ENCODE results near the gene PLCB2.

The PLCB2 gene

DNA sequence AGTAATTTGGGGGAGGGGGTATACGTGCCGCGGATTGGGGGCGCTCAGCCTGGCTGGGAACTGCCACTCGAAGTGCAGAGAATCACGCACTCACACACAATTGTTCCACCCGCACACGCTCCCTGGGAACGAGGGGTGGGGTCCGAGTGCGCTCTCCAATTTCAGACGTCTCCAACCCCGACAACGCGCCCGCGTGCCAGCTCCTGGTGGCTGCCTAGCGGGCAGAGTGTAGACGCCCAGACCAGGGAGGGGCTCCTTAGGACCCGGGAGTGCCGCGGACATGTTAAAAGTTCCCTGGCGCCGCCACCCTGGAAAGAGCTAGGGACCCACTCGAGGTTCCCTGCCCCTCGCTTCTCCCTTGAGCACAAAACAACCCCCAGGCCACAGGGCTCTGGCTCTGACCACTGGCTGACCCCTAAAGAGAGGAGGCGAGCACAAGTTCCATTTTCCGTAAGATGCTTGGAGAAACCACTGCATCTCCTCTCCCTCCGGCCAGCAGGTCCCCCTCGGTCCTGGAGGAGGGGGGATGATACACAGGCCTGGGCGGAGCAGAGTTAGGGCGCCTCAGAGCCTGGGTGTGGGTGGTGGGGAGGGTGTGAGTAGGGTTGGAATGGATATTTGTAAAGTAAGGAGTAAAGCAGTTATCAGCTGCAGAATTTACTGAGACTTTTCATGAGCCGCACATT is 24.0 kb downstream of the PLCB2 start:
- DNase-seq, result no peak

DNA sequence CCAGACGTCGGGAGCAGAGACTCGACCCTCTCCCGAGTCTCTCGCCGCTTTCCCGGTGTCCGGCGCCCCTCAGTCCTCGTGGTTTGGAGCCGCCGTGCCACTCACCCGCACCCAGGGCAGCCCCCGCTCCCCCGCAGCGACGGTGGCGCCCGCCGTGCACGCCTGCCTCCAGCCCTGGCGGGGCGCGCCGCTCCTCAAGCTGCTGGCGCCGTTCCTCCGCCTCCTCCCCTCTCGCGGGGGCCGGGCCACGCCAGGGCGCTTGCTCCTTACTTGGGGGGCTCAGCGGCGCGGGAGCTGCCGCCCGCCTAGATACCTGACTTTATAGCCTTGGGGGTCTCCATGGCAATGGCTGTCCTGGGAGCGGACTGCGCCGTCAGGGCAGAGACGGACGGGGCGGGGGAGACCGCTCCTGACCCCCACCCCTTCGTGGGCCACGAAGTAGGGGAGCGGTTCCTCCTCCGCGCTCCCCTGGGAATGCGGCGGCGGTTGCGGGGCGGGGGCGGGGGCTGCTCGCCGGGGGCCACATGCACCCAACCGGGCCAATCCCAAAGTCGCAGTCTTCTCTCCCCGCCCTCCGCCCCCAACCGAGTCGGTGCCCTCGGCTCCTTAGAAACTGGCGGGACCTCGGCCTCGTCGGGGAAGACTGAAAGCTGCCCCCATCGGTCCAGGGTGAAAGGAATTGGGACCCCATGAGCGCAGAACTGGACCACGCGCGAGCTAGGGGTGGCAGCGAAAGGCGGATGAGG is 24.7 kb downstream of the PLCB2 start, which contains the start of gene ANKRD63:
ANKRD63 (minus strand) TSS at position 196 of the 746 bp plus-strand sequence. CDS start 478 bp downstream, outside the sequence.
- DNase-seq, result no peak

DNA sequence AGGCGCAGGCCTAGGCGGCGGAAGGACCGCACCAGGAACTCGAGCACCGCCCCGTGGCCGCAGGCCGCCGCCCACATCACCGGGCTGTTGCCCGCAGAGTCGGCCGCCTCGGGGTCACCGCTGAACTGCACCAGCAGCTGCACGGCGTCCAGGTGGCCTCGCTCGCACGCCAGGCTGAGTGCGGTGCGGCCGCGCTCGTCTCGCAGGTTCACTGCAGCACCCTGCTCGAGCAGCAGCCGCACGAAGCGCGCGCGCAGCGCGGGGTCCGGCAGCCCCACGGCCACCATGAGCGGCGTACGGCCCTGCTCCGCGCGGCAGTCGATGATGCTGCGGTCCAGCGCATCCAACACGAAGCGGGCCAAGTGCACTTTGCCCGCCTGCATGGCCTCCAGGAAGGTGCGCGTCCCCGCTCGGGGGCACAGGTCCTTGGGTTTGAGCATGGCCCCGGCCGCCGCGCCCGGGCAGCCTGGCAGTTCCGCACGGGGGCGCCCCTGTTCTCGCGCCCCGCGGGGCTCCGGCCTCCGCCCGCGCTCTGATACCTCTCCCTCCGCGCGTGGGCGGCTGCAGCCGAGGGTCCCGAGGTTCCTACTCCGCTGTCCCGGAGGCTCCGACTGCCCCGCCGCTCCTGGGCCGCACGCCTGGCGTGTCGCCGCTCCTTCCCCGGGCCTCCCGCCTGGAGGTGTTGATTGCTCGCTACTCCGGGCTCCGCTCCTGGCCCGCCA is 25.4 kb downstream of the PLCB2 start:
- DNase-seq, result peak; percentile 56

DNA sequence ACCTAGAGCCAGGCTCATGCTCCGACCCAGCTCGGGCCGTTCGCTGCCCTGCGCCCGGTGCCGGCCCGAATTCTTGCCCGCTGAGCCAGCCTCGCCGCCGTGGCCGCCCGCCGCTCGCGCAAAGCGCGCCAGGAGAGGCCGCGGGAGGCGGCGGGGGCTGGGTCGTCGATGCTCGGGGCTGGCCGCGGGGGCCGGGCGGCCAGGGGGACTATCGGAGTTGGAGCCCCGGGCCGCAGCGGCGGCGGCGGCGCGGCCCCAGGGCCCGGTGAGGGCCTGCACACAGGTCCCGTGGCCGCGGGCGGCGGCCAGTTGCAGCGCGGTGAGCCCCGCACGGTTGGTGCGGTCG is 26.0 kb downstream of the PLCB2 start:
- no peak for DNase-seq

DNA sequence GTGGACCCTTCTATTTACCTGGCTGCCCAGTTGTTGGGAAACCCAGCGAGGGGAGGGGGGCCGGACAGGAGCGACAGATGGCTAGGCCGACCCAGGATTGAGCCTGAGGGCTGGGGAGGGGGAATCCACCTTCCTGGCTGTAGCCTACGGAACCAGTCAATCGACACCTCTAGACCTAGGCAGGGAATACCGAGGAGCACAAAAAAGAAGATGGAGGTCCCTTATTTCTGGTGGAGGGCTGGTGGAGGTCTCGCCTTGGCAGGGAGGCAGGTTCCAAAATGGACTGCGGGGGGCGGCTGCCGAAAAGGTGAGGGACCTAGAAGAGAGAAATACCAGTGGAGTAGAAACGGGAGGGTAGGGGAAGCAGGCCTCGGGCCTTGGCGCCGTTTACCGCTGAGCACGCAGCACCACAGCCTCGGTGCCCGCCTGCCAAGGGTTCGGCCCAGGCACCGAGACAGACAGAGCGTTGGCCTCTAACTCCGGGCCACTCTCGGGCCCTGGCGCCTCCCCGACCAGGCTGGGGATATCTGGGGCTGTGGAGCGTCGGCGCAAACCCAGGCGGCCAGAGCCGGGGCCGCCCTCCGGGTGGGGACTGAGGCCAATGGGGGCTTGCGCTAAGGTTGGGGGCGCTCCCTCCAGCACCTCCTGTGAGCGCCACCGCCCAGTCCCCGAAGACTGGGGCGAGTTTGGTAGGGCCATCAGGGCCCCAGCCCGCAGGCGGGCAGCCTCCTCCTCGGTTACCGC is 26.5 kb downstream of the PLCB2 start:
- no peak for DNase-seq

DNA sequence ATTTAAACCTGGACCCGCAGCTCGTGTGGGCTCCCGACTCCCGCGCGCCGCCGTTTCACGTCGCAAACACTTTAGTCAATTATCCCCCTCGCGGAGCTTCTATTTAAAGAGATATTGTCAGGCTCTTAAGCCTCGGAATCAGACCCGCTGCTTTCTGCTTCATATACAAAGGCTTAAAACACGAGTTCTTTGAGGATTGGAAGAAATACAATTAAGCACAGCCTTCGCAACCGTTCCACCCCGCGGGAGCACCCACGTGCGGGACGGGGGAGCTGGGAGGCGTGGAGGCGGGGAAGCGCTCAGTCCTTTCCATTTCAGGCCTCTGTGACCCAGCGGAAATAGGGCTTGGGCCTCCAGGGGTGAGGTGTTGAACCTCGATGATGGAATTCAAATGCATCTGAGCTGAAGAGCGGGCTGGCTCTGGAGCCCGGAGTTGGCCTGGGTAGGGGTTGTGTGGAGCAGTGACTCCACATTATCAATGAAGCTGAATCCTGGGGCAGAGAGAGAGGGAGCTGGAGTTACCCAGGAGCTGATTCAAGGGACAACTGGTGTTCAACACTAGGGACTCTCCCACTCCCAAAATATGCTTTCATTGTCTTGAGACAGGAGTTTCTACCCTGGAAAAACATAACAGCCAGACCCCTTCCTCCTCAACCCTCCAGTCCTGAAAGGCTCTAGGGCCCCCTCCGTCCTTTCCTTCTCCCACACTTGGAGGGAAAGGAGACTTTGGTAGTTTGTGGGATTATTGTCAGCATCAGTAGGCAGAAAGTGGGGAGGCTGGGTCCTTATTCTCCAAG is 27.3 kb downstream of the PLCB2 start:
- no peak for DNase-seq

DNA sequence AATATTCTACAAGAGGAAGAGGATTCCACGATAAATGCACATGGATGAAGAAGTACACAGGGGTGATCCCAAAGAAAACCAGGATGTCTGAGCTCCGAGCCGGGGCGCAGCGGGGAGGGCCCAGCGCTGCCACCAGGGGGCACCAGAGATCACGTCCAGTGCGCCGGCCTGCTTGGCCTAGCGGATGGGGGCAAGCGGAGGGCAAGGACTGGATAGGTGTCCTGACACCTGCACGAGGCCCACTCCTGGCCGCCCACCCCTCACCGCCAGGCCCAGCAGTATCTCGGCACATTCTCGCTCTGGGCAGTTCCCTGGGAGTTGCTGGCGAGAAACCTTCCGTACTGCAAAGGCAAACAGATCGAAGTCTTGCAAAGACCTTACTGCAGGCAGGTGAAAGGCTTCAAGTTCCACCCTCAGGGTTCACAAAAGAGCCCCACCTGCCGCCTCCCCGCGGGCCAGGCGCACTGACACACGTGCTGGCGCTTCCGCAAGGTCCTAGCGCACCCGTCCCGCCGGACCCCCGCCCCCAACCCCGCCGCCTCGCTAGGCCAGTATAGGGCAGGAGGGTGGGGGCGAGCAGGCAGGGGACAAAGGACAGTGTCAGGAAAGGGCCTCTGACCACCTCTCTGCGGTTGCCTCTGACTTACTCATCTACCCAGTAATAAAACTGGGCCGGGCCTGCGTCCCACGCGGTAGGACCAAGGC is 28.1 kb downstream of the PLCB2 start:
- DNase-seq, result peak; percentile 85

DNA sequence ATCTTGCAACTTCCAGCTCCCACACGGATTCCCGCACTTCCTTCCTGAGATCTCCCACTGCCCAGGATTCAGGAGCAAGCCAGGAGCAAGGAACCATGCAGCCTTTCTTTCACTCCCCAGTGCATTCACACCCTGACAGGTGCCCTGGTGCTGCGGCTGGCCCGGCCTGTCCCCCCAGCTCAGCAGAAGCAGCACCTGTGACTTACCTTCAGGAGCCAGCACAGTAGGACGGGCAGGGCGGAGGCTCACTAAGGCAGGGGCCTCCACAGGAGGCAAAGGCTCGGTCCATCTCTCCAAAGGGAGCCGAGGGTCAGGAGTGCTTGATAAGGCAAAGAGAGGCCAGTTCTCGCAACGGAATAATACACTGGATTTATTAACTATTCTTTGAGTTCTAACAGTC is 29.7 kb downstream of the PLCB2 start:
- DNase-seq, result no peak

DNA sequence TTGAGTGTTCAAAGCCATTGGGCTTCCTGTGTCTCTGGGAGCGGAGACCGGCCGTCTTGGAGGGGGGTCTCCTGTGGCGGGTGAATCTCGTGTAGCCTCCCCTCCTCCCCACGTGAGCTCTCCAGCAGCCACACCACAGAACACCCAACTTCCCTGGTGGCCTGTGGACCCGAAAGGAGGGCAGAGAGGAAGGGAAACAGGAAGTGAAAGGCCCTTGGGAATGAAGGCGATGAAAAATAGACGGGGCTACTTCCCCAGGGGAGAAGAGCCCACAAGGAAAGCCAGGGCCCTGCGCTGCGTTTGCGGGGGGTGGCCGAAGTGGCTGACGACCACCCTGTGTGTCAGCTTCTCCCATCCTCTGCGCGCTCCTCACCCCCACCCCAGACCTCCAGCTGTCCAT is 30.3 kb downstream of the PLCB2 start:
- DNase-seq, result no peak

DNA sequence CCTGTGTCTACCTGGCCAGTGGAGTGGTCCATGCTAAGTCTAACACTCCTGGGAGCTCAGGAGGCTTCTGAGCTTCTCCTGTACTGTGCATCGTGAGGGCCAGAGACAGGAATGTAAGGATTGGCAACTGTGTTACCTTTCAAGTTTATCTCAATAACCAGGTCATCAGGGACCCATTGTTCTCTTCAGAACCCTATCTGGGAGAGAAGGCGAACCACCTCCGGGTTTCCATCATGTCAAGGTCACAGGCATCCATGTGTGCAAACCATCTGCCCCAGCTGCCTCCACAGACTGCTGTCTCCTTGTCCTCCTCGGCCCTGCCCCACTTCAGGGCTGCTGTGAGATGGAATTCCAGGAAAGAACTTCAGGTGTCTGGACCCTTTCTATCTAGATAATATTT is 30.8 kb downstream of the PLCB2 start:
- DNase-seq, result no peak

DNA sequence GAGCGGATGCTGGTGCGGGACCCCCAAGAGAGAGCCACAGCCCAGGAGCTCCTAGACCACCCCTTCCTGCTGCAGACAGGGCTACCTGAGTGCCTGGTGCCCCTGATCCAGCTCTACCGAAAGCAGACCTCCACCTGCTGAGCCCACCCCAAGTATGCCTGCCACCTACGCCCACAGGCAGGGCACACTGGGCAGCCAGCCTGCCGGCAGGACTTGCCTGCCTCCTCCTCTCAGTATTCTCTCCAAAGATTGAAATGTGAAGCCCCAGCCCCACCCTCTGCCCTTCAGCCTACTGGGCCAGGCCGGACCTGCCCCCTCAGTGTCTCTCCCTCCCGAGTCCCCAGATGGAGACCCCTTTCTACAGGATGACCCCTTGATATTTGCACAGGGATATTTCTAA is 31.8 kb downstream of the PLCB2 start:
- no peak for DNase-seq

DNA sequence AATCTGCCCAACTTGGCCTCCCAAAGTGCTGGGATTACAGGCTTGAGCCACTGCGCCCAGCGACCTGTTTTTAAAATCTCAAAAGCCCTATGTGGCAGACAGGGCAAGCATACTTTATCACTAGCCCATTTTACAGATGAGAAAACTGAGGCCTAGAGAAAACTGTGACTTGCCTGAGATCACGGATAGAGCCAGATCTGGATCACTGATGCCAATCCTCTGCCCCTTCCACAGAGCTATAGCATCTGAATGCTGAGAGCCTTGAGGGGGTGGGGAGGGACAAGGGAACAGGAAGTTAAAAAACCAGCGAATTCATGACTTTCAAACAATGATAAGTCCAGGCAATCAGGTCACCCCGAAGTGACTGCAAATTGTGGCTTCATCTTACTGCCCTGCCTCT is 32.2 kb downstream of the PLCB2 start:
- no peak for DNase-seq

DNA sequence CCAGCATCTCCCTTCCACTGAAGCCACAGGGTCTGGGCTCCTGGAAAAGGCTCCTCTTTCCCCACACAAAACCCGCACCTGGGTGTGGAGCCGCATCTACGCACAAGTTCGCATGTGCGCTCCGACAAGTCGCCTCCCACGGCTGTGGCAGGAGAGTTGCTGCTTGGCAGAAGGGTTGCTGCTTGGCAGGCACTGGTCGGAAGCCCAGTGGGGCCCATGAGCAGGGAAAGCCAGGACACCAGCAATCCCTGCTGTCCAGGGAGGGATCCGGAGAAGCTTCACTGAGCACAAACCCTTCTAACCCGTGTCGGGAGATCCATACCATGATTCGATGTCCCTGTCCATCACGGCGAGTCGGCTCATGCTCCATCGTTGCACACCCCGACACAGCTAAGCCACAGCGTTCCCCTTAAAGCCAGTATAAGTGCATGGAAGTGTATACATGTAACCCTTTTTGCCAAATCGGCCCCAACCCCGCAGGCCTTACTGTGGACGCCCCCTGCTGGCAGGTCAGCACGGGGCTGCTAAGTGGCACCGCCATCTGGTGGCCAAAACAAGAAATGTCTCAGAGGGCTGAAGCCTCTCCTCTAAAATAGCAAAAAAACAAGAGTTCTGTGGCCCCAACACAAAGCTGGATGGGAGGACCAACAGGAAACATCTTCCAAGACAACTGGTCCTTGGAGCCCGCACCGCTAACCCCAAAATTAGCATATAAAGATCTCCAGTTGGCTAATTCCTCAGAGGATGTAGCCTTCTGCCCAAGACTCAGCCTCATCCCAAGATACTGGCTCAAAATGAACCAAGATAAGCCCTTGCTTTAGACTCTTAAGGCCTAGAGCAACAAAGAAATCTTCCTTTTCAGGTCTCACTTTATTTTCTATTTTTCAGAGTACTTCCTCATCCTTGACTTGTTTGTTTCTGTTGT is 33.1 kb downstream of the PLCB2 start:
- DNase-seq, result peak; percentile 92

DNA sequence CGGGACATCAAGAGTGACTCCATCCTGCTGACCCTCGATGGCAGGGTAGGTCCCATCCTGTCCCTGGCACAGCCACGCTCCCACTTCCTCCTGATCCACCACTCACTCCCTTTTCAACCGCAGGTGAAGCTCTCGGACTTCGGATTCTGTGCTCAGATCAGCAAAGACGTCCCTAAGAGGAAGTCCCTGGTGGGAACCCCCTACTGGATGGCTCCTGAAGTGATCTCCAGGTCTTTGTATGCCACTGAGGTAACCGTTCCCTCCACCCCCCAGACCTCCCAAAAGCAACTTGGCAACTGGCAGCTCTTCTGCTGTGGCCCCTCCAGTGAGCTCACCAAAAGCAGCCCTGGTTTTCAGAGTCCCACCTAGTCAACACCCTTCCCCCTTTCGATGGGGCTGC is 34.3 kb downstream of the PLCB2 start:
- DNase-seq, result no peak

DNA sequence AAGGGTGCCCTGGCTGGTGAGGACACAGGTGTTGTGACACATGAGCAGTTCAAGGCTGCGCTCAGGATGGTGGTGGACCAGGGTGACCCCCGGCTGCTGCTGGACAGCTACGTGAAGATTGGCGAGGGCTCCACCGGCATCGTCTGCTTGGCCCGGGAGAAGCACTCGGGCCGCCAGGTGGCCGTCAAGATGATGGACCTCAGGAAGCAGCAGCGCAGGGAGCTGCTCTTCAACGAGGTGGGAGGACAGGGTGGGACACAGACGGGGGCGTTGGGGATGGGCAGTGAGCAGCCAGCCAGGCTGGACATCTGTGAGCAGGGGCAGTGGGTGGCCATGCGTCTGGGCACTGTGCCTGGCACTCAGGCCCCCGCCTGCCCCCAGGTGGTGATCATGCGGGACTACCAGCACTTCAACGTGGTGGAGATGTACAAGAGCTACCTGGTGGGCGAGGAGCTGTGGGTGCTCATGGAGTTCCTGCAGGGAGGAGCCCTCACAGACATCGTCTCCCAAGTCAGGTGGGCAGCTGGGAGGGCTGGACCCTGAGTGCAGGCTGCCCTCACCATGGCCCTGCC is 35.2 kb downstream of the PLCB2 start:
- DNase-seq, result no peak

DNA sequence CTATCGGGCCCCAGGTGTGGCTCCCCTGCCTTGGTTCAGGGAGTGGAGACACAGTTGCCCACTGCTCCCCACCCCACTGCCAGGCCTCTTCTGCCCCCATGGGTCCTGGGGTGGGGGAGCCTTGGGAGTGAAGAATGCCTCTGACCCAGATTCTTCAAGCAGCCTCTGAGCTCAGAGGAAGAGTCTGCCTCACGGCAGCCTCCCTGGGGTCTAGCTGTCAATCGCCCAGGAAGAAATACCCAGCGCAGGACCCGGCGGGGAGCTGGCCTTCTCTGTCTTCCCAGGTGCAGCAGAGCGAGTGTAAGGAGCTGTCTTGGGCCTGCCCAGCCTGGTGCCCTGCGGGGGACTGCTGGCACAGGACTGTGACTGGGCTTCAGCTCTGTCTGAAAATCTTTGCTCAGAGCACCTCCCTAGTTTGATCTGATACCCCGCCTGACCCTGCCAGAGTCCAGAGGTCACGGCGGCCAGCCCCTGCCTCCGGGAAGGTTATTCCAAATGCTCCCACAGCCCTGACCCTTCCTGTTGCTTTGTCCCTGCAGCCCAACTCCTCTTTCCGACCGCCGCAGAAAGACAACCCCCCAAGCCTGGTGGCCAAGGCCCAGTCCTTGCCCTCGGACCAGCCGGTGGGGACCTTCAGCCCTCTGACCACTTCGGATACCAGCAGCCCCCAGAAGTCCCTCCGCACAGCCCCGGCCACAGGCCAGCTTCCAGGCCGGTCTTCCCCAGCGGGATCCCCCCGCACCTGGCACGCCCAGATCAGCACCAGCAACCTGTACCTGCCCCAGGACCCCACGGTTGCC is 35.9 kb downstream of the PLCB2 start:
- no peak for DNase-seq

DNA sequence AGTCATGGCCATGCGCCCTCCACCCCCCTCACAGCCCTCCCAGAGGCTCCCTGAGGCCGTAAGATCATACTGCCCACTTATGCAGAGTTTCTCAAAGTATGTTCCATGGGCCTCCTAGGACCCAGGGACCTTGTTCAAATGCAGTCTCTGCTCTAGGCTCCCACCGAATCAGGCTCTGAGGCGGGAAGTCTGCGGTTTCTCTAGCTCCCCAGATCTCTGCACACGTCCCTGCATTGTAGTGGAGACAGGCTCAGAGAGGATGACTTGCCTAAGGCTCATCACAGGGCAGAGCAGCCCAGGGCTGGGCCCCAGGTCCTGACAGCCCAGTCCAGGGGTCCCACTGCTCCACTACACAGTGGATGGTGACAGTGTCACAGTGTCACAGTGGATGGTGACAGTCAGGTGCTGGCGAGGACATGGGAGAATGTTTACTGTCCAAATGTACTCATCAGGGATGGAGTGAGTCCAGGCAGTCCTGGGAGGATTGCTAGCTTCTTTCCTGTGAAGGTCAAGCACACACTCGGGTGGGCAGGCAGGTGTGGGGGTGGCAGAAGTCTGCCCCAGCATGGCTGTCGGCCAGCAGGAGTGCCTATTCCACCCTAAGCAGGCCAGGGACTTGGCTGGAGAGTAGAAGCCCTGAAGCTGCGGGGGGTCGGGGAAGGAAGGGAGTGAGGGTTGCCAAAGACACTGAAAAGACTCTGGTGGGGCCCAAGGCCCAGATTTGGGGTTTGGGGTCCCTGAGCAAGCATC is 37.3 kb downstream of the PLCB2 start:
- no peak for DNase-seq

DNA sequence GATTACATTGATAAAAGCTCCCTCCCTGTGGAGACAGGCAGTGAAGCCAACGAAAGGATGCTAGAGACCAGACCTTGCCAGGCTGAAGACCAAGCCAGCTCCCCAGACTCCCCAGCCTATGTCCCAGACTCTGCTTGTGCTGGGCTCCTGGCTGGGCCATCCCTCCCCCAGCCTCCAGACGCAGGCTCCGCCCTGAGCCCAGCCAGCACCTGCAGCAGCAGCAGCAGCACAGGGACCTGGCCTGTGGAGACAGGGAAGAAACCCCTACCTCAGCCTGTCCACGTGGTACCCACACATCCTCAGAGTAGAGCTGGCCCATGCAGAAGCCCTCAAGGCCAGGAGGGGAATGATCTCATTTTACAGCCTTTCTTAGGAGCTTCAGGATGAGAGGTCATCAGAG is 38.1 kb downstream of the PLCB2 start:
- no peak for DNase-seq

DNA sequence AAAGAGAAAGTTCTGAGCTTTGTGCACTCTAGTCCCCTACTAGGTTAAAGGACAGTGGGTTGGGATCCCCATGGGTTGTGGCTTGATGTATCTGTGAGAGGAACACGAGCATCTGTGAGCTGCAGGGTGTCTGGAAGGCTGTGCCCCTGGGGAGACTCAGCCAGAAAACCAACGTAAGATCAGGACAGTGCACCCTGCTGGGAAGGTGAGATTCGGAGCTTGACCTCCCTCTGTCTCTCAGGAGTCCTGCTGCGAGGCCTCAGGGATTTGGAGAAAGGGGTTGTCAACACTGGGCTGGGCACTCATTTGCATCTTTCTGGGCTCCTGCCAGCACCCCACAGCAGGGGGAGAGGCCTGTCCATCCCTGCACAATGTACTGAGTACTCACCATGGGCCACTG is 40.1 kb downstream of the PLCB2 start:
- no peak for DNase-seq
